ENCODE results near the gene MVD. TPM values are rescaled to one million over a fixed set of nuclear protein-coding genes. Genes with fewer than 3 reads are reported as not detected.

MVD gene
- polyA plus RNA-seq, 1 donor (not counting 4 experiments of a cell fraction or from before 2014, with no cell fraction given) = 59.6 TPM

- peaks cover 21% of the 10 kb centered on the region for H3K27me3 ChIP-seq (ENCODE audit: control insufficient read depth, extremely low read depth, insufficient read depth, low read length)
- H3K9me1 ChIP-seq (ENCODE audit: control insufficient read depth, extremely low read depth, insufficient read depth, low read length) = no peaks in the 10 kb centered on the region
- no peaks in the 10 kb centered on the region for H4K20me1 ChIP-seq (ENCODE audit: control insufficient read depth, extremely low read depth, insufficient read depth, low read length)
- H2AFZ ChIP-seq (ENCODE audit: control insufficient read depth, low read length) = no peak overlapping the region
- peaks cover 11% of the 10 kb centered on the region for H3K4me1 ChIP-seq (ENCODE audit: control insufficient read depth, extremely low read depth, insufficient read depth, low read length)
- no peak for DNase-seq (ENCODE audit: low read depth, low spot score)
- no peak overlapping the region for H3K9ac ChIP-seq (ENCODE audit: control insufficient read depth, extremely low read depth, insufficient read depth, low read length)
- TF ChIP-seq EZH2 (IDR thresholded peaks at IDR 0.05; ENCODE audit: low read length) = no peak
- TF ChIP-seq CTCF (optimal IDR thresholded peaks at IDR 0.05 in 1 of 3, IDR thresholded peaks at IDR 0.05 in 1 of 3, conservative IDR thresholded peaks at IDR 0.05 in 1 of 3; ENCODE audit: extremely low read depth in 1 of 3, insufficient read depth in 2 of 3, low read length in 3 of 3) = no peak
- no peaks in the 10 kb centered on the region for H3K79me2 ChIP-seq (ENCODE audit: control insufficient read depth, insufficient read depth, low read length)
- dilution Hi-C loops (cut with MboI; ENCODE audit: extremely low pct_ligation_motif_present, low sequenced_read_pairs) = no loop called here
- H3K36me3 ChIP-seq (ENCODE audit: control insufficient read depth in 2 of 2, extremely low read depth in 1 of 2, insufficient read depth in 2 of 2, low read length in 2 of 2) = peaks cover 13 to 23% of the 10 kb centered on the region in 2 experiments
- H3K4me2 ChIP-seq (ENCODE audit: control insufficient read depth, extremely low read depth, insufficient read depth, low read depth, low read length) = no peak overlapping the region
- no peak overlapping the region for H3K4me3 ChIP-seq (ENCODE audit: control insufficient read depth in 2 of 3, extremely low read depth in 1 of 3, insufficient read depth in 2 of 3, low read depth in 1 of 3, low read length in 3 of 3)
- FAIRE-seq = no peak
- H3K27ac ChIP-seq (ENCODE audit: control insufficient read depth, insufficient read depth, low read length) = no peak overlapping the region
- no peaks in the 10 kb centered on the region for H3K9me3 ChIP-seq (ENCODE audit: control insufficient read depth, low read depth, low read length)
These were observed 30.3 kb downstream of the MVD start for GRCh38 chr16:88632587-88632930.

GRCh38 chr16:88631920-88632586 lies 30.8 kb downstream of the MVD start:
- Histone ChIP-seq H3K36me3 (ENCODE audit: control insufficient read depth in 2 of 2, extremely low read depth in 1 of 2, insufficient read depth in 2 of 2, low read length in 2 of 2) (peaks cover 13 to 27% of the 10 kb centered on the region in 2 experiments), H3K4me1 (ENCODE audit: control insufficient read depth, extremely low read depth, insufficient read depth, low read length) (peaks cover 11% of the 10 kb centered on the region), H3K27me3 (ENCODE audit: control insufficient read depth, extremely low read depth, insufficient read depth, low read length) (peaks cover 17% of the 10 kb centered on the region), H4K20me1 (ENCODE audit: control insufficient read depth, extremely low read depth, insufficient read depth, low read length) (no peaks in the 10 kb centered on the region), H3K27ac (ENCODE audit: control insufficient read depth, insufficient read depth, low read length) (no peak overlapping the region), H3K4me2 (ENCODE audit: control insufficient read depth, extremely low read depth, insufficient read depth, low read depth, low read length) (no peak overlapping the region), H2AFZ (ENCODE audit: control insufficient read depth, low read length) (no peak overlapping the region), H3K79me2 (ENCODE audit: control insufficient read depth, insufficient read depth, low read length) (no peaks in the 10 kb centered on the region), H3K9me1 (ENCODE audit: control insufficient read depth, extremely low read depth, insufficient read depth, low read length) (no peaks in the 10 kb centered on the region), H3K4me3 (ENCODE audit: control insufficient read depth in 2 of 3, extremely low read depth in 1 of 3, insufficient read depth in 2 of 3, low read depth in 1 of 3, low read length in 3 of 3) (no peak overlapping the region), H3K9me3 (ENCODE audit: control insufficient read depth, low read depth, low read length) (no peaks in the 10 kb centered on the region), H3K9ac (ENCODE audit: control insufficient read depth, extremely low read depth, insufficient read depth, low read length) (no peak overlapping the region)
- dilution Hi-C loops (cut with MboI; ENCODE audit: extremely low pct_ligation_motif_present, low sequenced_read_pairs) = no loop called here
- DNase-seq (ENCODE audit: low read depth, low spot score) = no peak
- TF ChIP-seq CTCF (optimal IDR thresholded peaks at IDR 0.05 in 1 of 3, IDR thresholded peaks at IDR 0.05 in 1 of 3, conservative IDR thresholded peaks at IDR 0.05 in 1 of 3; ENCODE audit: extremely low read depth in 1 of 3, insufficient read depth in 2 of 3, low read length in 3 of 3) = no peak
- no peak for TF ChIP-seq EZH2 (IDR thresholded peaks at IDR 0.05; ENCODE audit: low read length)
- FAIRE-seq = no peak
